ENCODE data around the gene NPL. TPM values are rescaled to one million over a fixed set of nuclear protein-coding genes. Genes with fewer than 3 reads are reported as not detected.

The NPL gene
- total RNA-seq, 1 donor from 2014 or later, result 5.3 TPM

GRCh38 chr1:182795563-182796228, 6.1 kb downstream of the NPL start:
- intact Hi-C loops (cut with micrococcal nuclease), result no loop called here
- no peaks in the 10 kb centered on the region for H3K27me3 ChIP-seq (ENCODE audit: low read depth)
- H3K4me1 ChIP-seq, result no peaks in the 10 kb centered on the region
- H3K27ac ChIP-seq (replicated peaks), result peak overlapping the region; percentile 10
- peaks cover 5% of the 10 kb centered on the region for H3K36me3 ChIP-seq
- H3K4me3 ChIP-seq, result no peak overlapping the region
- no peaks in the 10 kb centered on the region for H3K9me3 ChIP-seq (replicated peaks)
- TF ChIP-seq, protein P1, sequence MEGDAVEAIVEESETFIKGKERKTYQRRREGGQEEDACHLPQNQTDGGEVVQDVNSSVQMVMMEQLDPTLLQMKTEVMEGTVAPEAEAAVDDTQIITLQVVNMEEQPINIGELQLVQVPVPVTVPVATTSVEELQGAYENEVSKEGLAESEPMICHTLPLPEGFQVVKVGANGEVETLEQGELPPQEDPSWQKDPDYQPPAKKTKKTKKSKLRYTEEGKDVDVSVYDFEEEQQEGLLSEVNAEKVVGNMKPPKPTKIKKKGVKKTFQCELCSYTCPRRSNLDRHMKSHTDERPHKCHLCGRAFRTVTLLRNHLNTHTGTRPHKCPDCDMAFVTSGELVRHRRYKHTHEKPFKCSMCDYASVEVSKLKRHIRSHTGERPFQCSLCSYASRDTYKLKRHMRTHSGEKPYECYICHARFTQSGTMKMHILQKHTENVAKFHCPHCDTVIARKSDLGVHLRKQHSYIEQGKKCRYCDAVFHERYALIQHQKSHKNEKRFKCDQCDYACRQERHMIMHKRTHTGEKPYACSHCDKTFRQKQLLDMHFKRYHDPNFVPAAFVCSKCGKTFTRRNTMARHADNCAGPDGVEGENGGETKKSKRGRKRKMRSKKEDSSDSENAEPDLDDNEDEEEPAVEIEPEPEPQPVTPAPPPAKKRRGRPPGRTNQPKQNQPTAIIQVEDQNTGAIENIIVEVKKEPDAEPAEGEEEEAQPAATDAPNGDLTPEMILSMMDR (IDR thresholded peaks at IDR 0.05; ENCODE audit: borderline replicate concordance), result no peak
- DNase-seq, result no peak

- intact Hi-C loops (cut with micrococcal nuclease), result no loop called here
- H3K27ac ChIP-seq (replicated peaks), result no peak overlapping the region
- no peak overlapping the region for H3K4me3 ChIP-seq
- no peaks in the 10 kb centered on the region for H3K27me3 ChIP-seq (ENCODE audit: low read depth)
- TF ChIP-seq, protein P1 (IDR thresholded peaks at IDR 0.05; ENCODE audit: borderline replicate concordance), result no peak
- no peak for DNase-seq
- peaks cover 15% of the 10 kb centered on the region for H3K36me3 ChIP-seq
- peaks cover 8% of the 10 kb centered on the region for H3K4me1 ChIP-seq
- H3K9me3 ChIP-seq (replicated peaks), result no peaks in the 10 kb centered on the region
Measured at GRCh38 chr1:182802006-182802803, 12.6 kb downstream of the NPL start.

- Histone ChIP-seq H3K27ac (replicated peaks) (no peak overlapping the region), H3K27me3 (ENCODE audit: low read depth) (no peaks in the 10 kb centered on the region), H3K4me1 (peaks cover 13% of the 10 kb centered on the region), H3K4me3 (no peak overlapping the region), H3K9me3 (replicated peaks) (no peaks in the 10 kb centered on the region), H3K36me3 (peaks cover 15% of the 10 kb centered on the region)
- TF ChIP-seq, protein P1 (IDR thresholded peaks at IDR 0.05; ENCODE audit: borderline replicate concordance), result no peak
- no peak for DNase-seq
- intact Hi-C loops (cut with micrococcal nuclease), result no loop called here
Measured at GRCh38 chr1:182803846-182804245, 14.3 kb downstream of the NPL start.

GRCh38 chr1:182806015-182806678, 16.6 kb downstream of the NPL start:
- Histone ChIP-seq H3K27me3 (ENCODE audit: low read depth) (no peaks in the 10 kb centered on the region), H3K4me3 (no peak overlapping the region), H3K9me3 (replicated peaks) (no peaks in the 10 kb centered on the region), H3K36me3 (peaks cover 15% of the 10 kb centered on the region), H3K27ac (replicated peaks) (no peak overlapping the region), H3K4me1 (peaks cover 13% of the 10 kb centered on the region)
- DNase-seq, result no peak
- TF ChIP-seq, protein P1 (IDR thresholded peaks at IDR 0.05; ENCODE audit: borderline replicate concordance), result no peak
- intact Hi-C loops (cut with micrococcal nuclease), result no loop called here

DNA sequence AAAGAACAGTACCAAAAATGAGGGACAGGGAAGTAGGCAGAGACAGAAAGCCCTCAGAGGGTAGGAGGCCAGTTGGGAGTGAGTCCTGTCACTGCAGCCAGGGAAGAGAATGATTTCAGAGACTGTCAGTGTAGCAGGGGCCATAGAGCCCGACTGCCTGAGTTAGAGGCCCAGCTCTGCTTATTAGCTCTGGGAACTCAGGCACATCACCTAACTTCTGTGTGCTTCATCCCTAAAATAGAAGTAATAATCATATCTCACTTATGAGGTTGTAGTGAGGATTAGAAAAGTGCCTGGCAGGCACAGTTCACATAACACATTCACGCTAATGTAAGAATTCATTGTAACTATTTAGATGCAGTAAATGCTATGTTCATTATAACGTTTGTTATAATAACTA, 18.3 kb downstream of the NPL start:
- no peaks in the 10 kb centered on the region for H3K9me3 ChIP-seq (replicated peaks)
- no peak overlapping the region for H3K27ac ChIP-seq (replicated peaks)
- intact Hi-C loops (cut with micrococcal nuclease), result no loop called here
- no peak for DNase-seq
- peaks cover 15% of the 10 kb centered on the region for H3K36me3 ChIP-seq
- no peak overlapping the region for H3K4me3 ChIP-seq
- H3K27me3 ChIP-seq (ENCODE audit: low read depth), result no peaks in the 10 kb centered on the region
- H3K4me1 ChIP-seq, result peaks cover 5% of the 10 kb centered on the region
- TF ChIP-seq, protein P1 (IDR thresholded peaks at IDR 0.05; ENCODE audit: borderline replicate concordance), result no peak
